Measurements from ENCODE around the gene GPR61.

DNA sequence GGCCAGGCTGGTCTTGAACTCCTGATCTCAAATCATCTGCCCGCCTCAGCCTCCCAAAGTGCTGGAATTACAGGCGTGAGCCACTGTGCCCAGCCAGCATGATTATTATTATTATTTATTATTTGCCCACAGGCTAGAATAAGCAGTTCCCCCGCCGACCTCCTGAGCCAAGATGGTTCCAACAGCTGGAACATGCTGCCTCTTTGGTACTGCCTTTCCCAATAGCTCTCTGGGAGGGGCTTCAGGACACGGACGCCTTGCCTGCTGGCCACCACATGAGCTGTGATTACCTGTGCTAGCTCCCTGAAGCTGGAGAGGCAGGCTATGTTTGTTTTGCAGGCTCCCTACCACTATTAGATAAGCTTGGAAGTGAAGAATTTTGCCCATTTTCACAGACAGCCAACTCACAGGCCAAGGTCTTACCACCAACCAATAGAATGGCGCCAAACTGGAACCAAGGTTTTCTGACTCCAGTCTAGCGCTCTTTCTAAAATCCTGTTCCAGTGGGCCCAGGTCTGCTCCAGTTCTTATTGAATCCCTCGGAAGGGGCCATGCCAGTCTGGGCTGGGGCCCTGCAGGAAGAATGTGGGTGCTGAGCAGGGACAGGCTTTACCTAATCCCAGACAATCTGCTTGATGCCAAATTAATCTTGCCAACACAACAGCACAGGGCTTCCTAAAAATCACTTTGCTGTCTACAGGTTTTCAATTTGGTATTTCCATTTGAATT lies 2.1 kb upstream of the GPR61 start:
- TF ChIP-seq, protein P1, sequence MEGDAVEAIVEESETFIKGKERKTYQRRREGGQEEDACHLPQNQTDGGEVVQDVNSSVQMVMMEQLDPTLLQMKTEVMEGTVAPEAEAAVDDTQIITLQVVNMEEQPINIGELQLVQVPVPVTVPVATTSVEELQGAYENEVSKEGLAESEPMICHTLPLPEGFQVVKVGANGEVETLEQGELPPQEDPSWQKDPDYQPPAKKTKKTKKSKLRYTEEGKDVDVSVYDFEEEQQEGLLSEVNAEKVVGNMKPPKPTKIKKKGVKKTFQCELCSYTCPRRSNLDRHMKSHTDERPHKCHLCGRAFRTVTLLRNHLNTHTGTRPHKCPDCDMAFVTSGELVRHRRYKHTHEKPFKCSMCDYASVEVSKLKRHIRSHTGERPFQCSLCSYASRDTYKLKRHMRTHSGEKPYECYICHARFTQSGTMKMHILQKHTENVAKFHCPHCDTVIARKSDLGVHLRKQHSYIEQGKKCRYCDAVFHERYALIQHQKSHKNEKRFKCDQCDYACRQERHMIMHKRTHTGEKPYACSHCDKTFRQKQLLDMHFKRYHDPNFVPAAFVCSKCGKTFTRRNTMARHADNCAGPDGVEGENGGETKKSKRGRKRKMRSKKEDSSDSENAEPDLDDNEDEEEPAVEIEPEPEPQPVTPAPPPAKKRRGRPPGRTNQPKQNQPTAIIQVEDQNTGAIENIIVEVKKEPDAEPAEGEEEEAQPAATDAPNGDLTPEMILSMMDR (optimal IDR thresholded peaks at IDR 0.05 in 1 of 3, IDR thresholded peaks at IDR 0.05 in 1 of 3, conservative IDR thresholded peaks at IDR 0.05 in 1 of 3; ENCODE audit: extremely low read depth in 1 of 3, insufficient read depth in 2 of 3, low read length in 3 of 3) = no peak
- no peak for TF ChIP-seq EZH2 (IDR thresholded peaks at IDR 0.05; ENCODE audit: low read length)

All from keratinocyte (primary cell).